ENCODE data around the gene UBL4A. TPM values are rescaled to one million over a fixed set of nuclear protein-coding genes. Genes with fewer than 3 reads are reported as not detected.
A peak's percentile ranks its signal among the peaks of the same experiment; 100 is the strongest.

UBL4A gene
- total RNA-seq, 2 donors from 2014 or later, result 29.1 to 35.9 TPM

- no peak for TF ChIP-seq CTCF (conservative IDR thresholded peaks at IDR 0.05)
- Histone ChIP-seq H3K9me3 (ENCODE audit: control insufficient read depth, low read length) (no peaks in the 10 kb centered on the region), H3K27me3 (ENCODE audit: control insufficient read depth, insufficient read depth, low read length, poor library complexity, severe bottlenecking) (no peaks in the 10 kb centered on the region), H3K4me3 (ENCODE audit: low read length) (peak overlapping the region; percentile 75), H3K27ac (ENCODE audit: low read depth, low read length) (no peak overlapping the region), H3K36me3 (ENCODE audit: control insufficient read depth, insufficient read depth, low read length) (peaks cover 25% of the 10 kb centered on the region), H3K9ac (ENCODE audit: extremely low read depth, low read length, poor library complexity, severe bottlenecking) (no peak overlapping the region), H3K4me1 (ENCODE audit: control insufficient read depth, insufficient read depth, low read length) (no peaks in the 10 kb centered on the region)
- WGBS, 2 experiments (ENCODE audit: insufficient coverage in 1 of 2, insufficient read length in 1 of 2), result 68% methylated on average over 13 of the region's 13 CpGs; no CpG with 5 or more reads in 1 of the 2 experiments
- no peaks in the 10 kb centered on the region for H3K27me3 Mint-ChIP-seq (ENCODE audit: insufficient read depth)
- DNase-seq, result no peak
- H3K27ac Mint-ChIP-seq, result no peak overlapping the region
- H3K9me3 Mint-ChIP-seq, result peaks cover 67% of the 10 kb centered on the region
- H3K36me3 Mint-ChIP-seq (ENCODE audit: low read depth), result peaks cover 21% of the 10 kb centered on the region
- no peaks in the 10 kb centered on the region for H3K4me1 Mint-ChIP-seq
- peak overlapping the region; percentile 60 for H3K4me3 Mint-ChIP-seq
These were observed 41.6 kb downstream of the UBL4A start for GRCh38 chrX:154444755-154445246.

- H3K4me3 Mint-ChIP-seq, result peak within 1 kb of the TSS; percentile 60
- H3K27me3 ChIP-seq (ENCODE audit: control insufficient read depth, insufficient read depth, low read length, poor library complexity, severe bottlenecking), result no peaks in the 10 kb centered on the region
- H3K9me3 Mint-ChIP-seq, result peaks cover 71% of the 10 kb centered on the region
- H3K27me3 Mint-ChIP-seq (ENCODE audit: insufficient read depth), result no peaks in the 10 kb centered on the region
- no peak for TF ChIP-seq CTCF (conservative IDR thresholded peaks at IDR 0.05)
- no peaks in the 10 kb centered on the region for H3K4me1 ChIP-seq (ENCODE audit: control insufficient read depth, insufficient read depth, low read length)
- WGBS, 2 experiments (ENCODE audit: insufficient coverage in 1 of 2, insufficient read length in 1 of 2), result 2 to 7% methylated on average over 9 to 85 of the region's 94 CpGs
- H3K36me3 Mint-ChIP-seq (ENCODE audit: low read depth), result peaks cover 21% of the 10 kb centered on the region
- no peaks in the 10 kb centered on the region for H3K9me3 ChIP-seq (ENCODE audit: control insufficient read depth, low read length)
- H3K9ac ChIP-seq (ENCODE audit: extremely low read depth, low read length, poor library complexity, severe bottlenecking), result no peak within 1 kb of the TSS
- peaks cover 26% of the 10 kb centered on the region for H3K36me3 ChIP-seq (ENCODE audit: control insufficient read depth, insufficient read depth, low read length)
- peak; percentile 75 for DNase-seq
- H3K27ac ChIP-seq (ENCODE audit: low read depth, low read length), result peak within 1 kb of the TSS; percentile 70
- H3K4me3 ChIP-seq (ENCODE audit: low read length), result peak within 1 kb of the TSS; percentile 75
- H3K4me1 Mint-ChIP-seq, result no peaks in the 10 kb centered on the region
- H3K27ac Mint-ChIP-seq, result peak within 1 kb of the TSS; percentile 83
These were observed 42.2 kb downstream of the UBL4A start, which contains the start of gene FAM50A for GRCh38 chrX:154443992-154444754. TSS of gene FAM50A (plus strand) at chrX:154444141. CDS start at chrX:154444236, 95 bp downstream.

- Mint-ChIP-seq H3K9me3 (peaks cover 70% of the 10 kb centered on the region), H3K4me1 (no peaks in the 10 kb centered on the region), H3K36me3 (ENCODE audit: low read depth) (peaks cover 24% of the 10 kb centered on the region), H3K27ac (peak overlapping the region; percentile 83), H3K4me3 (peak overlapping the region; percentile 60), H3K27me3 (ENCODE audit: insufficient read depth) (no peaks in the 10 kb centered on the region)
- TF ChIP-seq CTCF (conservative IDR thresholded peaks at IDR 0.05), result no peak
- H3K9ac ChIP-seq (ENCODE audit: extremely low read depth, low read length, poor library complexity, severe bottlenecking), result no peak overlapping the region
- no peaks in the 10 kb centered on the region for H3K27me3 ChIP-seq (ENCODE audit: control insufficient read depth, insufficient read depth, low read length, poor library complexity, severe bottlenecking)
- H3K27ac ChIP-seq (ENCODE audit: low read depth, low read length), result peak overlapping the region; percentile 70
- no peaks in the 10 kb centered on the region for H3K9me3 ChIP-seq (ENCODE audit: control insufficient read depth, low read length)
- no peak overlapping the region for H3K4me3 ChIP-seq (ENCODE audit: low read length)
- no peaks in the 10 kb centered on the region for H3K4me1 ChIP-seq (ENCODE audit: control insufficient read depth, insufficient read depth, low read length)
- peak; percentile 65 for DNase-seq
- H3K36me3 ChIP-seq (ENCODE audit: control insufficient read depth, insufficient read depth, low read length), result peaks cover 29% of the 10 kb centered on the region
- 40% methylated on average over 10 of the region's 10 CpGs; no CpG with 5 or more reads in 1 of the 2 experiments for WGBS, 2 experiments (ENCODE audit: insufficient coverage in 1 of 2, insufficient read length in 1 of 2)
These were observed 42.9 kb downstream of the UBL4A start for GRCh38 chrX:154443479-154443910.
